Fibroblast of villous mesenchyme (primary cell): ENCODE results near the gene ATP1A3. TPM values are rescaled to one million over a fixed set of nuclear protein-coding genes. Genes with fewer than 3 reads are reported as not detected.

Experiments used
- DNase-seq: peaks from one replicate; pipeline ENCODE4 v3.0.0-alpha.2; 2010; ENCODE audit warnings: low read depth
- H3K4me3 ChIP-seq: 2 replicates; pipeline ENCODE4 v1.5.1; 2011; ENCODE audit warnings: low read depth, mild to moderate bottlenecking, low read length
- CTCF ChIP-seq: IDR thresholded peaks from 2 replicates; pipeline ENCODE4 v1.5.1; 2012; ENCODE audit warnings: low read depth, mild to moderate bottlenecking, low read length; ENCODE audit not compliant: insufficient read depth
- total RNA-seq: library from RNA; depleted of rRNA; stranded (reverse); fragments of >200 nt; gene quantifications from 2 replicates; pipeline ENCODE4 v1.2.3, GENCODE V29; 2012

ATP1A3 gene
- total RNA-seq, 1 donor, result not detected

GRCh38 chr19:41937525-41938468, 56.2 kb downstream of the ATP1A3 start:
- no peak for TF ChIP-seq CTCF
- no peak for DNase-seq
- H3K4me3 ChIP-seq, result no peak overlapping the region

- no peak for DNase-seq
- no peak for TF ChIP-seq CTCF
- H3K4me3 ChIP-seq, result no peak overlapping the region
Measured at GRCh38 chr19:41936961-41937360, 57.1 kb downstream of the ATP1A3 start.

GRCh38 chr19:41936416-41936850, 57.6 kb downstream of the ATP1A3 start:
- no peak for TF ChIP-seq CTCF
- no peak overlapping the region for H3K4me3 ChIP-seq
- peak; percentile 13 for DNase-seq

GRCh38 chr19:41935760-41936415, 58.1 kb downstream of the ATP1A3 start:
- peak; percentile 51 for DNase-seq
- H3K4me3 ChIP-seq, result no peak overlapping the region
- TF ChIP-seq CTCF, result no peak

- peak; percentile 57 for DNase-seq
- peak; percentile 96 for TF ChIP-seq CTCF
- no peak overlapping the region for H3K4me3 ChIP-seq
Measured at GRCh38 chr19:41934849-41935374, 59.1 kb downstream of the ATP1A3 start.

GRCh38 chr19:41933693-41934426, 60.2 kb downstream of the ATP1A3 start:
- no peak for TF ChIP-seq CTCF
- DNase-seq, result no peak
- no peak overlapping the region for H3K4me3 ChIP-seq
